NCI-H1694 treated with DMSO at 0.1 percent for 48 hours (cell line): ENCODE data around the gene CLPTM1.
"Not testable (repeated sequence)": the region's sequence is repeated elsewhere in the genome, so short reads cannot be mapped to it uniquely, and the experiment has no call there.

Source experiments
- DNase-seq: peaks from one replicate; lab custom pipeline; 2025; lab: John Stamatoyannopoulos, UW

Gene CLPTM1

GRCh38 chr19:44984005-44984404 lies 28.8 kb downstream of the CLPTM1 start:
- DNase-seq, result no peak

- DNase-seq, result no peak
Measured at GRCh38 chr19:44985445-44985844, 30.3 kb downstream of the CLPTM1 start.

GRCh38 chr19:44986389-44986788 lies 31.2 kb downstream of the CLPTM1 start:
- DNase-seq, result no peak

DNA sequence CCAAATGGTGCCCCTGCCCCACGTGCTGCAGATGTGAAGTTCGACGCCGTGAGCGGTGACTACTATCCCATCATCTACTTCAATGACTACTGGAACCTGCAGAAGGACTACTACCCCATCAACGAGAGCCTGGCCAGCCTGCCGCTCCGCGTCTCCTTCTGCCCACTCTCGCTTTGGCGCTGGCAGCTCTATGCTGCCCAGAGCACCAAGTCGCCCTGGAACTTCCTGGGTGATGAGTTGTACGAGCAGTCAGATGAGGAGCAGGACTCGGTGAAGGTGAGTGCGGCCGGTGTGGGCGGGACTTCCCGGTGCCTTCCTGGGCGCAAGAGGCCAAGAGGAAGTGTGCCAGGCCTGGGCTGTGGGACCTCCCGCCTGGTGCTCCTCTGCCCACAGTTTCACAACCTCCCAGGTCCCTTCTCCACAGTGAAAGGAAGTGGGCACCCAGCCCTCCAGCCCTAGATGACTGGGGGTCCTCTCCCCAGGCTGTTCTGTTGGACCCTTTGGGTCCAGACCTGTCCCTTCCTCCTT lies 32.0 kb downstream of the CLPTM1 start:
- DNase-seq, result no peak

DNA sequence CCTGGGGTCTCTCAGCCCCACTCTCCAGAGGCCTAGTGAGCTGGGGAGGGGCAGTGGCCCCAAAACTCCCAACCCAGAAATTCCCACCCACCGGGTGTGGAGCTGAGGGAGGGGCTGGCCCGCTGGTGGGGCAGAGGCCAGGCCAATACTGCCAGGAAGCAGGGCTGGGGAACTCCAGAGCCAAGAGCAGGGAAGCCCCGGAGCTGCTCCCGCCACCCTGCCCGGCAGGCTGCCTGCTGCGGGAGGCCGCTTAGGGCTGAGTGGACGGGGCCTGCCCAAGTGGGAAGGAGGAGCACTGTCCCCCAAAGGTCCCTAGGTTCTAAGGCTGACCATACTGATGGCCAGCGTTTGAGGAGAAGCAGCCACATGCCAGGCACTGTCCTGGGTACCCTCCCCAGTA lies 33.1 kb downstream of the CLPTM1 start:
- DNase-seq, result no peak

DNA sequence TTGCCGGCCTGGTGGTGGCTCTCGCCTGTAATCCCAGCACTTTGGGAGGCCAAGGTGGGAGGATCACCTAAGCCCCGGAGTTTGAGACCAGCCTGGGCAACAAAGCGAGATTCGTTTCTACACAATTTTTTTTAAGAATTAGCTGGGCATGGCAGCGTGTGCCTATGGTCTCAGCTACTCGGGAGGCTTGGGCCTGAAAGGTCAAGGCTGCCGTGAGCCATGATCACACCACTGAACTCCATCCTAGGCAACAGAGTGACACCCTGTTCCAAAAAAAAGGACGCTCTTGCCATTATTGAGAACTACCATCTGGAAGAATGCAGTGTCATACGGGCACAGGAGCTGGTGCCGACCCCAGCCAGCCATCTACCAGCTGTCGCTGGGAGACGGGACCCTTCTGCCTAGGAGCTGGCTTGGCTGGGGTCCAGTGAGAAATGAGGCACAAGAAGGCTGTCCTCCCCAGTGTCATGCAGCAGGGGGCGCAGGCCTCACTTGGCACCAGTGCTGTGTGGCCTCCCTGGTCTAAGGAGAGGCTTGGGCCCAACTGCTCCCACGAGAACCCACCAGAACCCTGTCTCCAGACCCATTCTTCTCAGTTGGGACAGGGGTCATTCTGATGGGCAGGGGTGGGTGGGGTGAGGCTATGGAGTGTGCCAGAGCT lies 33.8 kb downstream of the CLPTM1 start:
- DNase-seq, result peak; percentile 97

DNA sequence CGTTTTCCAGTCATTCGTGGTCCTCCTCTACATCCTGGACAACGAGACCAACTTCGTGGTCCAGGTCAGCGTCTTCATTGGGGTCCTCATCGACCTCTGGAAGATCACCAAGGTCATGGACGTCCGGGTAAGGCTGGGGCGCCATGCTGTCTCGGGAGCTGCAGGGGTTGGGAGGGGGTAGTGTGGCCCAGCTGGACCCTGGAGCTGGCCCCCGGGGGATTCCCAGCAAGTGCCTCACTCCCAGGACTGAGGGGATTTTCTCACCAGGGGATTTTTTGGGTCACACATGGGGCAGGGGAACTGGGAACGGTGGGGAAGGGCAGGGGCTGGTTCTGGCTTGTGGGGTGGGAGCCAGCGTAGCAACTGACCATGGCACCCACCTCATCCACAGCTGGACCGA lies 35.3 kb downstream of the CLPTM1 start:
- no peak for DNase-seq

- no peak for DNase-seq
Measured at GRCh38 chr19:44990966-44991365, 35.8 kb downstream of the CLPTM1 start.

DNA sequence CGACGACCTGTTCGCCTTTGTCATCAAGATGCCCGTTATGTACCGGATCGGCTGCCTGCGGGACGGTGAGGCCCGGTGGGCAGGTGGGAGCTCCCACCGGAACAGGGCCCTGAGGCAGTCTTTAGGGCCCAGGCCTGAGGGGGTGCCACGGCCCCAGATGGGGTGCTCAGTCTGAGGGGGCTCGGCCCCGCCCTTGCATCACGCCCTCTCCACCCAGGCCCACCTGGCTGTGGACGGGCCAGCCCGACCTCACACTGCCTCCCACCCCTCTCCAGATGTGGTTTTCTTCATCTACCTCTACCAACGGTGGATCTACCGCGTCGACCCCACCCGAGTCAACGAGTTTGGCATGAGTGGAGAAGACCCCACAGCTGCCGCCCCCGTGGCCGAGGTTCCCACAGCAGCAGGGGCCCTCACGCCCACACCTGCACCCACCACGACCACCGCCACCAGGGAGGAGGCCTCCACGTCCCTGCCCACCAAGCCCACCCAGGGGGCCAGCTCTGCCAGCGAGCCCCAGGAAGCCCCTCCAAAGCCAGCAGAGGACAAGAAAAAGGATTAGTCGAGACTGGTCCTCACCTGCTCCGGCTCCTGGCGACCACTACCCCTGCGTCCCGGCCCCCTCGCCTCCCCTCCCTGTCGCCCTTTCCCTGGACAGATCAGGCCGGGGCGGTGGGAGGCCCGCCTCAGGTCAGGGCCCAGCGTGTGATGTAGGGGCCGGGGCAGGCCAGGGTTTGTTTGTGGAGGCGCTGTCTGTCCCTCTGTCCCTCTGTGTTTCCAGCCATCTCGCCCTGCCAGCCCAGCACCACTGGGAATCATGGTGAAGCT lies 37.4 kb downstream of the CLPTM1 start:
- no peak for DNase-seq

DNA sequence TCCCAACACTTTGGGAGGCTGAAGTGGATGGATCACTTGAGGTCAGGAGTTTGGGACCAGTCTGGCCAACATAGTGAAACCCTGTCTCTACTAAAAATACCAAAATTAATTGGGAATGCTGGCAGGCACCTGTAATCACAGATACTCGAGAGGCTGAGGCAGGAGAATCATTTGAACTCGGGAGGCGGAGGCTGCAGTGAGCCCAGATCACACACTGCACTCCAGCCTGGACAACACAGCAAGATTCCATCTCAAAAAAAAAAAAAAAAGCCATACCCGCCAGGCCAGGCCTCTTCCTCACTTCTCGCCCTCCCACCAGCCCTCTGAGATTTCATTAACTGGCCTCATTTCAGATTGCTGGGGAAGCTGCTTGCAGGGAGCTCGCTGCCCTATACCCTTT lies 38.3 kb downstream of the CLPTM1 start:
- no peak for DNase-seq

- DNase-seq, result no peak
Measured at GRCh38 chr19:44993926-44994537, 38.9 kb downstream of the CLPTM1 start.

DNA sequence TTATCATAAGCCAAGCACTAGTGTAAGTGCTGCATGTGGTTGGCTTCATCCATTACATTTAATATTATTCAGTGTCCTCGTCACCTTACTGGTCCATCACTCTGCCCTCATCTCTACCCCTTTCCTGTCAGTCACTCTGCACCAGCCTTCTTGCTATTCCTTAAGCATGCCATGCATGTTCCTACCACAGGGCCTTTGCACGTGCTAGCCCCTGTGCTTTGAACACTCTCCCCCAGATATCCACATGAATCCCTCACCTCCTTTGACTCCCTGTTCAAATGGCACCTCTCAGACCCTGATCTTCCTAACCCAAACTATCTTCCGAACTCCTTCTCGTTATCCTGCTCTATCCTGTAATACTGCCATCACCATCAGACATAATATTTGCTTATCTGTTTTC lies 42.8 kb downstream of the CLPTM1 start:
- DNase-seq, result no peak

DNA sequence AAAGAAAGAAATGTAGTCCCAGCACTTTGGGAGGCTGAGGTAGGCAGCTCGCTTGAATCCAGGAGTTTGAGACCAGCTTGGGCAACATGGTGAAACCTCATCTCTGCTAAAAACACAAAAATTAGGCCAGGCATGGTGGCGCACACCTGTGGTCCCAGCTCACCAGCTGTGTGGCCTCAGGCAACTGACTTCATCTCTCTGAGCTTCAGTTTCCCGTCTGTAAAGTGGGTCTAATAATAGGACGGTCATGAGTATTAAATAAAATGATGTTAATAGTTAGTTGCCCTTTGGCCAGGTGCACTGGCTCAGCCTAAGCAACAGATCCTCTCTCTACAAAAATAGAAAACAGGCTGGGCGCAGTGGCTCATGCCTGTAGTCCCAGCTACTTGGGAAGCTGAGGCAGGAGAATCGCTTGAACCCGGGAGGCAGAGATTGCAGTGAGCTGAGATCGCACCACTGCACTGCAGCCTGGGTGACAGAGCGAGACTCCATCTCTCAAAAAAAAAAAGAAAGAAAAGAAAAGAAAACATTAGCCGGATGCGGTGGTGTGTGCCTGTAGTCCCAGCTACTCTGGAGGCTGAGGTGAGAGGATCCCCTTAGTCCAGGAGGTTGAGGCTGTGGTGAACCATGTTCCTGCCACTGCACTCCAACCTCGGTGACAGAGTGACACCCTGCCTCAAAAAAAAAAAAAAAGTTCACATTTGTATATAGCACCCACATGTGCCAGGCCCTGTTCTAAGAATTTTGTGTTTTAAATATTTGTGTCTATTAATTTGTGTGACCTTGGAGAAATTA lies 44.1 kb downstream of the CLPTM1 start:
- DNase-seq, result not testable (repeated sequence)

DNA sequence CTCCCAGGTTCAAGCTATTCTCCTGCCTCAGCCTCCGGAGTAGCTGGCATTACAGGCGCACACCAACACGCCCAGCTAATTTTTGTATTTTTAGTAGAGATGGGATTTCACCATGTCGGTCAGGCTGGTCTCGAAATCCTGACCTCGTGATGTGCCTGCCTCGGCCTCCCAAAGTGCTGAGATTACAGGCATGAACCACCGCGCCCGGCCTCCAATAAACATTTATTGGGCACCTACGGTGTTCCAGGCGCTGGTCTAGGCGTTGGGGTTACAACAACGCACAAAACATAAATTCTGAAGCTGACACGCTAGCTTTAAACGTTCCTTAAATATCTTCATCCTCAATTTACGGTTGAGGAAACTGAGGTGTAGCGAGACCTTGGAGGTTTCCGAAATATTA lies 45.5 kb downstream of the CLPTM1 start:
- not testable (repeated sequence) for DNase-seq

DNA sequence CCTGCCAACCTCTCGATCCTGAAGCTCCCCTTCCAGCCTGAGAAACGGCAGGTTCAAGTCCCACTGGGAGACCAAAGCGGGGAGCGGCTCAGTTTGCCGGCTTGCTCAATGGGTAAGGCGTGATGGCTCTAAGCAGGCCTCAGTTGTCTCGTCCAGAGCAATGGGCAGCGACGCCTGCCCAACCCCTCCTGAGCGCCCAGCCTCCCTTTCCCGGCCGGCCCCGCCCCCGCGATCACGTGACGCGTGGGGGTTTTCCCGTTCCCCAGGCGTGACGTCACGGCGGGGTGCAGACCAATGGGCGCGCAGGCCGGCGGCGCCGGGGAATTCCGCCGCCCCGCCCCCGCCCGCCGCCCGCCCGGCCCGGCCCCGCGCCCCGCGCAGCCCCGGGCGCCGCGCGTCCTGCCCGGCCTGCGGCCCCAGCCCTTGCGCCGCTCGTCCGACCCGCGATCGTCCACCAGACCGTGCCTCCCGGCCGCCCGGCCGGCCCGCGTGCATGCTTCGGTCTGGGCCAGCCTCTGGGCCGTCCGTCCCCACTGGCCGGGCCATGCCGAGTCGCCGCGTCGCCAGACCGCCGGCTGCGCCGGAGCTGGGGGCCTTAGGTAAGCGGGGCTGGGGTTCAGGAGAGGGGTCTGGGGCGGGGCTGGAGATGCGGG lies 46.0 kb downstream of the CLPTM1 start, which contains the start of gene RELB:
RELB (plus strand) TSS at position 378 of the 653 bp plus-strand sequence; CDS start at position 494, 116 bp downstream.
- peak; percentile 26 for DNase-seq

- DNase-seq, result no peak
Measured at GRCh38 chr19:45003485-45003884, 48.3 kb downstream of the CLPTM1 start.

GRCh38 chr19:45005787-45006186 lies 50.6 kb downstream of the CLPTM1 start:
- no peak for DNase-seq

GRCh38 chr19:45008552-45008951 lies 53.4 kb downstream of the CLPTM1 start:
- no peak for DNase-seq

- no peak for DNase-seq
Measured at GRCh38 chr19:45009625-45010255, 54.6 kb downstream of the CLPTM1 start.

GRCh38 chr19:45010306-45010705 lies 55.1 kb downstream of the CLPTM1 start:
- no peak for DNase-seq

GRCh38 chr19:45011959-45012358 lies 56.8 kb downstream of the CLPTM1 start:
- DNase-seq, result no peak
